IMR-90 (cell line): ENCODE measurements around the gene OPCML. TPM values are rescaled to one million over a fixed set of nuclear protein-coding genes. Genes with fewer than 3 reads are reported as not detected.

ENCODE experiments used
- ATAC-seq: fragments of 200-7000 bp; cut with Tn5 transposase; 2 replicates; pipeline ENCODE4 v1.9.1; 2020; ENCODE audit warnings: low read depth, mild to moderate bottlenecking, moderate library complexity
- BruUV-seq: library from RNA; stranded (reverse); fragments of 400-500 nt; replicated peaks from 2 replicates; lab custom pipeline; 2021; lab: Mats Ljungman, UMichigan
- CTCF ChIA-PET: fragments of 300-600 bp; formaldehyde crosslinking; extraction: SDS; loops from one replicate; lab custom pipeline; 2021; ENCODE audit warnings: antibody characterized with exemption; lab: Yijun Ruan, JAX
- POLR2A ChIA-PET: fragments of 300-600 bp; sonication (Branson Sonifier 250); formaldehyde crosslinking; loops from one replicate; lab custom pipeline; 2022; ENCODE audit warnings: antibody characterized with exemption; ENCODE audit not compliant: unreplicated experiment; lab: Charles Lee
- DNase-seq: peaks from one replicate; pipeline ENCODE4 v3.0.0; 2013
- H2AFZ ChIP-seq: replicated peaks from 2 replicates; pipeline ENCODE3; 2013; ENCODE audit warnings: low read length, mild to moderate bottlenecking; ENCODE audit not compliant: poor library complexity
- H2AK5ac ChIP-seq: 2 replicates; pipeline ENCODE4 v1.6.1; 2013; ENCODE audit warnings: low read depth, low read length, inconsistent platforms
- H2AK9ac ChIP-seq: replicated peaks from 2 replicates; pipeline ENCODE3; 2013; ENCODE audit warnings: mild to moderate bottlenecking, low read depth, low read length, moderate library complexity; ENCODE audit not compliant: poor library complexity
- H2BK120ac ChIP-seq: 2 replicates; pipeline ENCODE4 v1.6.1; 2013; ENCODE audit warnings: low read depth, low read length, inconsistent platforms
- H2BK15ac ChIP-seq: 3 replicates; pipeline ENCODE4 v1.6.1; 2013; ENCODE audit warnings: low read depth, low read length, inconsistent platforms
- H2BK20ac ChIP-seq: 2 replicates; pipeline ENCODE4 v1.6.1; 2013; ENCODE audit warnings: low read depth, mild to moderate bottlenecking, inconsistent platforms, low read length, moderate library complexity
- H2BK5ac ChIP-seq: 2 replicates; pipeline ENCODE4 v1.6.1; 2013; ENCODE audit warnings: mild to moderate bottlenecking, low read depth, low read length, inconsistent platforms; ENCODE audit not compliant: poor library complexity, severe bottlenecking
- H3K14ac ChIP-seq: replicated peaks from 2 replicates; pipeline ENCODE4 v1.6.1; 2013; ENCODE audit warnings: low read depth, low read length, inconsistent platforms
- H3K18ac ChIP-seq: 2 replicates; pipeline ENCODE4 v1.6.1; 2013; ENCODE audit warnings: low read depth, low read length, control low read depth
- H3K23ac ChIP-seq: 2 replicates; pipeline ENCODE4 v1.6.1; 2013; ENCODE audit warnings: low read depth, low read length, inconsistent platforms
- H3K27ac ChIP-seq: 2 replicates; pipeline ENCODE4 v1.5.1; 2013; ENCODE audit warnings: mild to moderate bottlenecking, control low read depth, low read length; ENCODE audit not compliant: insufficient read depth
- H3K27me3 ChIP-seq: 2 replicates; pipeline ENCODE4 v1.6.1; 2013; ENCODE audit warnings: low read length; ENCODE audit not compliant: control insufficient read depth, insufficient read depth
- H3K36me3 ChIP-seq: 2 replicates; pipeline ENCODE4 v1.6.1; 2013; ENCODE audit warnings: low read length, mixed read lengths; ENCODE audit not compliant: control insufficient read depth, insufficient read depth
- H3K4ac ChIP-seq: 2 replicates; pipeline ENCODE4 v1.6.1; 2013; ENCODE audit warnings: low read depth, low read length, inconsistent platforms
- H3K4me1 ChIP-seq: 2 replicates; pipeline ENCODE4 v1.6.1; 2013; ENCODE audit warnings: low read length, mixed read lengths; ENCODE audit not compliant: control insufficient read depth, insufficient read depth
- H3K4me2 ChIP-seq: 2 replicates; pipeline ENCODE4 v1.6.1; 2013; ENCODE audit warnings: low read depth, mild to moderate bottlenecking, control low read depth, low read length, moderate library complexity
- H3K4me3 ChIP-seq: 2 replicates; pipeline ENCODE4 v1.5.1; 2013; ENCODE audit warnings: low read depth, mild to moderate bottlenecking, control low read depth, low read length, moderate library complexity; ENCODE audit not compliant: insufficient read depth
- H3K56ac ChIP-seq: 2 replicates; pipeline ENCODE4 v1.6.1; 2013; ENCODE audit warnings: low read length, inconsistent platforms; ENCODE audit not compliant: insufficient read depth; ENCODE audit errors: extremely low read depth
- H3K79me1 ChIP-seq, 2 experiments: 2 replicates each; pipeline ENCODE4 v1.6.1; 2013; ENCODE audit warnings: low read length in 2 of 2, inconsistent platforms in 1 of 2, low read depth in 1 of 2
- H3K9ac ChIP-seq: 2 replicates; pipeline ENCODE4 v1.6.1; 2013; ENCODE audit warnings: low read depth, low read length, control low read depth
- H3K9me1 ChIP-seq: 2 replicates; pipeline ENCODE4 v1.6.1; 2013; ENCODE audit warnings: low read length, inconsistent platforms; ENCODE audit not compliant: insufficient read depth
- H3K9me3 ChIP-seq: 2 replicates; pipeline ENCODE4 v1.6.1; 2013; ENCODE audit warnings: low read length; ENCODE audit not compliant: control insufficient read depth, insufficient read depth
- H4K20me1 ChIP-seq: 2 replicates; pipeline ENCODE4 v1.6.1; 2013; ENCODE audit warnings: low read length, inconsistent platforms; ENCODE audit not compliant: insufficient read depth
- H4K5ac ChIP-seq: 2 replicates; pipeline ENCODE4 v1.6.1; 2013; ENCODE audit warnings: mild to moderate bottlenecking, low read depth, low read length, control low read depth
- H4K8ac ChIP-seq, 2 experiments: 2 replicates each; pipeline ENCODE4 v1.6.1; 2013; ENCODE audit warnings: low read depth in 2 of 2, low read length in 2 of 2, control low read depth in 1 of 2, inconsistent platforms in 1 of 2
- H4K91ac ChIP-seq: 2 replicates; pipeline ENCODE4 v1.6.1; 2013; ENCODE audit warnings: low read depth, low read length, inconsistent platforms; ENCODE audit not compliant: insufficient read depth
- BHLHE40 ChIP-seq: fragments of 150-350 bp; IDR thresholded peaks from 2 replicates; pipeline ENCODE4 v1.6.1; 2016; ENCODE audit warnings: mild to moderate bottlenecking, low read depth, low read length
- CEBPB ChIP-seq: IDR thresholded peaks from 2 replicates; pipeline ENCODE4 v1.6.1; 2012; ENCODE audit warnings: low read depth, low read length, improper control_type of control experiment
- CTCF ChIP-seq: conservative IDR thresholded peaks from 2 replicates; pipeline ENCODE4 v1.5.1; 2012; ENCODE audit warnings: mild to moderate bottlenecking, low read depth, low read length, improper control_type of control experiment
- FOS ChIP-seq: fragments of 150-350 bp; IDR thresholded peaks from 2 replicates; pipeline ENCODE4 v1.6.1; 2016; ENCODE audit warnings: low read depth, low read length
- MAFK ChIP-seq: IDR thresholded peaks from 2 replicates; pipeline ENCODE4 v1.6.1; 2012; ENCODE audit warnings: low read depth, low read length, improper control_type of control experiment
- MAZ ChIP-seq: IDR thresholded peaks from 2 replicates; pipeline ENCODE4 v1.6.1; 2012; ENCODE audit warnings: low read depth, mild to moderate bottlenecking, low read length, improper control_type of control experiment, moderate library complexity, borderline replicate concordance
- MXI1 ChIP-seq: IDR thresholded peaks from 2 replicates; pipeline ENCODE4 v1.6.1; 2012; ENCODE audit warnings: low read depth, mild to moderate bottlenecking, low read length, moderate library complexity, borderline replicate concordance
- NFE2L2 ChIP-seq: fragments of 150-350 bp; IDR thresholded peaks from 2 replicates; pipeline ENCODE4 v1.6.1; 2016; ENCODE audit warnings: low read depth, mild to moderate bottlenecking, low read length
- POLR2A ChIP-seq: IDR thresholded peaks from 2 replicates; pipeline ENCODE4 v1.6.1; 2012; ENCODE audit warnings: mild to moderate bottlenecking, low read depth, low read length
- RAD21 ChIP-seq: IDR thresholded peaks from 2 replicates; pipeline ENCODE4 v1.6.1; 2012; ENCODE audit warnings: low read length, improper control_type of control experiment
- RCOR1 ChIP-seq: IDR thresholded peaks from 2 replicates; pipeline ENCODE4 v1.6.1; 2012; ENCODE audit warnings: mild to moderate bottlenecking, low read length, improper control_type of control experiment; ENCODE audit not compliant: insufficient replicate concordance
- RFX5 ChIP-seq: IDR thresholded peaks from 2 replicates; pipeline ENCODE4 v1.8.0; 2012; ENCODE audit warnings: low read depth, mild to moderate bottlenecking, low read length, moderate library complexity
- SMC3 ChIP-seq: fragments of 150-350 bp; IDR thresholded peaks from 2 replicates; pipeline ENCODE4 v1.6.1; 2016; ENCODE audit warnings: low read depth, mild to moderate bottlenecking, antibody characterized with exemption, low read length, moderate library complexity
- WGBS, 2 experiments: methylation state at CpG; one replicate each; pipeline versions ENCODE4 v1.1.5 to v1.1.7; 2013; ENCODE audit warnings: missing lambda C conversion rate in 2 of 2; ENCODE audit not compliant: insufficient read length in 1 of 2; ENCODE audit errors: extremely low coverage in 2 of 2; 5-methylcytosine and 5-hydroxymethylcytosine counted together
- dilution Hi-C: fragments of 300-500 bp; cut with HindIII; formaldehyde crosslinking; loops from one replicate; pipeline ENCODE4 v1.14.3; 2018; ENCODE audit warnings: low sequenced_read_pairs; ENCODE audit not compliant: unreplicated experiment
- in situ Hi-C: fragments of 300-500 bp; cut with MboI; formaldehyde crosslinking; loops from 3 replicates; pipeline ENCODE4 v1.14.3; 2019; ENCODE audit warnings: low sequenced_read_pairs, inconsistent platforms, mixed read lengths
- intact Hi-C: fragments of 100-400 bp; cut with micrococcal nuclease; formaldehyde crosslinking; loops from 2 replicates; pipeline ENCODE4 v1.10.0; 2022
- polyA plus RNA-seq, 3 experiments: library from polyadenylated mRNA; depleted of rRNA; stranded (reverse); fragments of >200 nt; gene quantifications; 2 replicates each; pipeline ENCODE4 v1.2.3, GENCODE V29; 2012; ENCODE audit warnings: low replicate concordance in 1 of 3
- total RNA-seq: library from RNA; depleted of rRNA; stranded (reverse); fragments of >200 nt; gene quantifications from 2 replicates; pipeline ENCODE4 v1.2.3, GENCODE V29; 2012
- TF ChIP-seq, protein P1 (sequence below): fragments of 150-350 bp; IDR thresholded peaks from 2 replicates; pipeline ENCODE4 v1.6.1; 2016; ENCODE audit warnings: low read depth, mild to moderate bottlenecking, low read length, moderate library complexity, borderline replicate concordance

Gene OPCML
- total and polyA plus RNA-seq, 2 of the 4 experiments (the other 2 are of a cell fraction) = under 0.01 to 2.6 TPM

GRCh38 chr11:132982772-132983640, 549.3 kb downstream of the OPCML start:
- ATAC-seq (no peak), DNase-seq (no peak)
- dilution Hi-C loops = no loop called here
- Histone ChIP-seq H2BK15ac (no peak overlapping the region), H4K91ac (no peak overlapping the region), H3K27ac (no peak overlapping the region), H3K27me3 (no peaks in the 10 kb centered on the region), H4K20me1 (no peaks in the 10 kb centered on the region), H2BK120ac (no peak overlapping the region), H2AFZ (no peak overlapping the region), H3K9ac (no peak overlapping the region), H3K14ac (no peak overlapping the region), H3K9me1 (no peaks in the 10 kb centered on the region), H2AK5ac (no peak overlapping the region), H2BK20ac (no peak overlapping the region), H3K23ac (no peak overlapping the region), H3K79me1 (no peaks in the 10 kb centered on the region), H2AK9ac (no peak overlapping the region), H4K8ac (no peak overlapping the region), H3K36me3 (no peaks in the 10 kb centered on the region), H4K5ac (no peak overlapping the region), H3K4me1 (no peaks in the 10 kb centered on the region), H3K4ac (no peak overlapping the region), H2BK5ac (no peak overlapping the region), H3K56ac (no peak overlapping the region), H3K18ac (no peak overlapping the region), H3K9me3 (no peaks in the 10 kb centered on the region), H3K4me2 (no peak overlapping the region), H3K4me3 (no peak overlapping the region)
- TF ChIP-seq MXI1 (no peak), MAZ (no peak), RFX5 (no peak), RCOR1 (no peak), POLR2A (no peak), NFE2L2 (no peak), RAD21 (no peak), MAFK (no peak), FOS (no peak), CEBPB (no peak), CTCF (no peak), BHLHE40 (no peak), SMC3 (no peak)
- TF ChIP-seq, protein P1, sequence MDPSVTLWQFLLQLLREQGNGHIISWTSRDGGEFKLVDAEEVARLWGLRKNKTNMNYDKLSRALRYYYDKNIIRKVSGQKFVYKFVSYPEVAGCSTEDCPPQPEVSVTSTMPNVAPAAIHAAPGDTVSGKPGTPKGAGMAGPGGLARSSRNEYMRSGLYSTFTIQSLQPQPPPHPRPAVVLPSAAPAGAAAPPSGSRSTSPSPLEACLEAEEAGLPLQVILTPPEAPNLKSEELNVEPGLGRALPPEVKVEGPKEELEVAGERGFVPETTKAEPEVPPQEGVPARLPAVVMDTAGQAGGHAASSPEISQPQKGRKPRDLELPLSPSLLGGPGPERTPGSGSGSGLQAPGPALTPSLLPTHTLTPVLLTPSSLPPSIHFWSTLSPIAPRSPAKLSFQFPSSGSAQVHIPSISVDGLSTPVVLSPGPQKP = no peak
- 60% methylated on average over 4 of the region's 7 CpGs; no CpG with 5 or more reads in 1 of the 2 experiments for WGBS, 2 experiments
- ChIA-PET POLR2A (no interaction called here), CTCF (no interaction called here)
- in situ Hi-C loops = no loop called here
- no TSS peak for BruUV-seq
- intact Hi-C loops = no loop called here
